Muscle of leg (tissue), 11 donors: ENCODE measurements around the gene SMIM1. TPM values are rescaled to one million over a fixed set of nuclear protein-coding genes. Genes with fewer than 3 reads are reported as not detected.

Experiments used
- DNase-seq: peaks from one replicate; pipeline ENCODE4 v3.0.0; 2013
- H3K27ac ChIP-seq: one replicate; pipeline ENCODE4 v1.5.1; 2013; ENCODE audit warnings: mild to moderate bottlenecking, low read length, control low read depth
- H3K27me3 ChIP-seq: one replicate; pipeline ENCODE4 v1.6.1; 2013; ENCODE audit warnings: low read length; ENCODE audit not compliant: control insufficient read depth, insufficient read depth
- H3K36me3 ChIP-seq: one replicate; pipeline ENCODE4 v1.6.1; 2013; ENCODE audit warnings: low read length; ENCODE audit not compliant: control insufficient read depth, insufficient read depth
- H3K4me1 ChIP-seq: one replicate; pipeline ENCODE4 v1.6.1; 2013; ENCODE audit warnings: low read length; ENCODE audit not compliant: control insufficient read depth, insufficient read depth
- H3K4me3 ChIP-seq: one replicate; pipeline ENCODE4 v1.5.1; 2013; ENCODE audit warnings: low read length, control low read depth
- H3K9me3 ChIP-seq: replicated peaks from 2 replicates; pipeline ENCODE4 v1.6.1; 2013; ENCODE audit warnings: low read depth, low read length; ENCODE audit not compliant: control insufficient read depth
- WGBS: methylation state at CpG from one replicate; pipeline ENCODE4 v1.1.5; 2013; ENCODE audit warnings: missing lambda C conversion rate; ENCODE audit not compliant: insufficient coverage; 5-methylcytosine and 5-hydroxymethylcytosine counted together
- polyA plus RNA-seq, 8 donors: library from polyadenylated mRNA; unstranded; fragments of 120-200 nt; gene quantifications; one replicate each; pipeline versions ENCODE4 v1.2.1 to v1.2.3, GENCODE V29; 2013; ENCODE audit warnings: inconsistent platforms in 1 of 8, low replicate concordance in 1 of 8; ENCODE audit not compliant: insufficient read length in 8 of 8, insufficient read depth in 1 of 8
- total RNA-seq: library from RNA; stranded (reverse); fragments of 120-200 nt; gene quantifications from one replicate; pipeline ENCODE4 v1.2.4, GENCODE V29; 2013

The SMIM1 gene
- total and polyA plus RNA-seq, 9 donors: 2.3 to 8.4 (median 4.4) TPM

DNA sequence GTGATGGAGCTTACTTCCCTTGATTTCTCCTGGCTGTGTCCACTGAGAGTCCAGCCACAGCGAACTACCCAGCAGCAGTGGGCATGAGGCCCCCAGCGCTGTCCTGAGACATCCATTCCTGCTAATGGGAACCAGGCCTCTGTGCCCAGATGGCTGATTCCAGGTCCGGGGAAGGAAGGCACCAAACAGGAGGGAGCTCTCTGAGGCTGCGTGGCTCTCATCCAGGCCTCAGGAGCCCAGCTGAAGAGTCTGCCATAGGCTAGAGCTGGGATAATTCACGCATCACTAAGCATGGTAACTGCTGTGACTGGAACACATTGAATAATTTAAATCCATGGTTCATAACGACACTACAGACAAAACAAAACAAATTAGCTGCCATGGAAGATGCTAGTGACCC lies 48.5 kb downstream of the SMIM1 start:
- H3K27me3 ChIP-seq: no peaks in the 10 kb centered on the region
- peak overlapping the region; percentile 79 for H3K27ac ChIP-seq
- peaks cover 51% of the 10 kb centered on the region for H3K36me3 ChIP-seq
- DNase-seq: peak; percentile 66
- no peak overlapping the region for H3K4me3 ChIP-seq
- 69% methylated on average over 6 of the region's 6 CpGs for WGBS
- no peaks in the 10 kb centered on the region for H3K9me3 ChIP-seq
- peaks cover 32% of the 10 kb centered on the region for H3K4me1 ChIP-seq

DNA sequence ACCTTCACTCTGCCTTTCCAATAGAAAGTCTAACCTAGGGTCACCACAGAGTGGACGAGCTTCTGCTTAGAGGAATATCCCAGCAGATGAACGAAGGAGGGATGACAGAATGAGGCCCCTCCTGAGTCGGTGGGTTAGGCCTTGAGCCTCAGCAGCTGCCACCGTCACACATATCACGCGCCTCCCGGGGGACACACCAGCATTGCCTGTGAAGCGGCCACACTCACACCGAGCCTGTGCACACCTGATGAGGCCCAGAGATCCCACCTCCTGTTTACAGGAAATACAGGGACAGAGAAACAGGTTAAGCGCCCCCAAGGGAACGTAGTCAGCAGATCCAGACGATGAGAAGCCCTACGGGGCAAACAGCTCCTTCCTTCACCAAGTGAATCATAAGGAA lies 48.9 kb downstream of the SMIM1 start:
- WGBS: 73% methylated on average over 12 of the region's 13 CpGs
- Histone ChIP-seq H3K27ac (peak overlapping the region; percentile 79), H3K4me3 (no peak overlapping the region), H3K27me3 (no peaks in the 10 kb centered on the region), H3K36me3 (peaks cover 53% of the 10 kb centered on the region), H3K9me3 (no peaks in the 10 kb centered on the region), H3K4me1 (peaks cover 32% of the 10 kb centered on the region)
- peak; percentile 20 for DNase-seq

DNA sequence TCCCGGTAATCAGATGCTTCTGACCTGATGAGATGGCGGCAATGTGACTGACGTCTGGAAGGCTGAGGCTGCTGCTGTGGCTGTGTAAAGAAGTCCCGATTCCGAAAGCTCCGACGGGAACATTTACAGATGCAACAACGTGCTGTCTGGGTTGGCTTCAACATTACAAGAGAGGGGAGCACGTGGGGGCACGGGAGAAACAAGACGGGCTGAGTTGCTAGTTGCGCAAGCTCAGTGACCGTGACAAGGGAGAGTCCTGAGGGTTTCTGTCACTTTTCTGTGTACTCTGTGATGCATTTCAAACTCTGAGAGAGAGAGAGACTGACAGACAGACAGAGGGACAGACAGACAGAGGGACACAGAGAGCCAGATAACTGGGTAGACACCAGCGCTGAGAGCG lies 49.4 kb downstream of the SMIM1 start:
- Histone ChIP-seq H3K27ac (peak overlapping the region; percentile 79), H3K36me3 (peaks cover 58% of the 10 kb centered on the region), H3K4me3 (no peak overlapping the region), H3K4me1 (peaks cover 32% of the 10 kb centered on the region), H3K9me3 (no peaks in the 10 kb centered on the region), H3K27me3 (no peaks in the 10 kb centered on the region)
- WGBS: 87% methylated on average over 15 of the region's 15 CpGs
- no peak for DNase-seq

DNA sequence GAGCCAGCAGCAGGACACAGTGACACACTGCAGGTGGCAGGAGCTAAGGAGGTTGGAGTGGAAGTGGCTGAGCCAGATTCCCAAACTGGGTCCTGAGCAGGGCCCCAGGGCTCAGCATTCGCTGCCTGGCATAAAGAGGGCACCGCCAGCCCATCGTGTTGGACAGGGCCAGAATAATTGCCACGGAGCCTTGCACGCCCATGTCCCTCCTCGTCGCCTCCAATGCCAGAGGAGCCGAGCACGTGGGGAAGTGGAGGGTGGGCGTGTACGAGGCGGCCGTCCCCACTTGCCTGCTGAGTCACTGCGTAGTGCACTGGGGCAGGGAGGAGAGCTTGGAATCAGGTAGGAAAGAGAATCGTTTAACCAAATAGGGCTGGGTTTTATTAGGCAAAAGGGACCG lies 49.9 kb downstream of the SMIM1 start:
- no peak overlapping the region for H3K4me3 ChIP-seq
- WGBS: 77% methylated on average over 15 of the region's 16 CpGs
- H3K27me3 ChIP-seq: no peaks in the 10 kb centered on the region
- no peaks in the 10 kb centered on the region for H3K9me3 ChIP-seq
- peaks cover 32% of the 10 kb centered on the region for H3K4me1 ChIP-seq
- no peak for DNase-seq
- H3K36me3 ChIP-seq: peaks cover 63% of the 10 kb centered on the region
- H3K27ac ChIP-seq: peak overlapping the region; percentile 79

DNA sequence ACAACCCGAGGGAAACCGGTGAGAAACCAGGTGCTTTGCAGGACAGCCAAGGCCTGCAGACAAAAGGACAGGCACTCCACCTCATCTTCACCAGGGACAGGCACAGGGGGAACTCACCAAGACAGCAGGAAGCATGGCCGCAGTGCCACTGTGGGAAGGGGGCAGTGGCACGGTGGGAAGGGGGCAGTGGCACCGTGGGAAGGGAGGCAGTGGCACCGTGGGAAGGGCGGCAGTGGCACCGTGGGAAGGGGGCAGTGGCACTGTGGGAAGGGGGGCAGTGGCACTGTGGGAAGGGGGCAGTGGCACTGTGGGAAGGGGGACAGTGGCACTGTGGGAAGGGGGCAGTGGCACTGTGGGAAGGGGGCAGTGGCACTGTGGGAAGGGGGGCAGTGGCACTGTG lies 52.1 kb downstream of the SMIM1 start:
- Histone ChIP-seq H3K27me3 (no peaks in the 10 kb centered on the region), H3K9me3 (no peaks in the 10 kb centered on the region), H3K36me3 (peaks cover 81% of the 10 kb centered on the region), H3K4me1 (peaks cover 24% of the 10 kb centered on the region), H3K4me3 (no peak overlapping the region), H3K27ac (no peak overlapping the region)
- no peak for DNase-seq
- WGBS: 81% methylated on average over 5 of the region's 8 CpGs

DNA sequence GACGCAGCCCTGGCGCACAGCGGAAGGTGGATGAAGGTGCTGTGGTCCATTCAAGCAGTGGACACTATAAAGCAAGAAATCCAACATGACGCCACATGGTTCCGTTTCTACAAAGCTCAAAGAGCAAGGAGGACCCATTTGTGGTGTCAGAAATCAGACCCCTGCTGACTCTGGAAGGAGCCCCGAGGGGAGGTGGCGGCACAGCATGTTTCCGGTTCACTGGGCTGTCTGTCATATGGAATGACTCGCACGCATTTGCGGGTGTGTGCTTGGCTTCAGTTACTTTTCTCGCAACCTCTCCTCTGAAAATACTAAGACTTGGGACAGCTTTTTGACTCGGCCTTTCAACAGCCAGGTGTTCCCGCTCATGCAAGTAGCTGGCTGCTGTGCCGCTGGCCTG lies 52.8 kb downstream of the SMIM1 start:
- Histone ChIP-seq H3K36me3 (peaks cover 85% of the 10 kb centered on the region), H3K27ac (no peak overlapping the region), H3K27me3 (no peaks in the 10 kb centered on the region), H3K4me1 (peaks cover 18% of the 10 kb centered on the region), H3K4me3 (no peak overlapping the region), H3K9me3 (no peaks in the 10 kb centered on the region)
- 79% methylated on average over 15 of the region's 15 CpGs for WGBS
- DNase-seq: no peak

Other genes starting within 250 kb of the SMIM1 start
- gene MEGF6, start 161.2 kb upstream of the SMIM1 start, total RNA-seq: 20.8 TPM
- gene MEGF6, start 161.2 kb upstream of the SMIM1 start, polyA plus RNA-seq: 10 to 100 TPM in 7 of 8 donors, 1 to 10 TPM in 1; 7.7 to 26.7 (median 13.6) TPM
- 11.0 TPM for gene TPRG1L, start 147.7 kb upstream of the SMIM1 start, total RNA-seq
- 10 to 100 TPM; 27.1 to 32.4 (median 30.1) TPM for gene TPRG1L, start 147.7 kb upstream of the SMIM1 start, polyA plus RNA-seq
- gene WRAP73, start 122.6 kb upstream of the SMIM1 start, total RNA-seq: 8.5 TPM
- gene WRAP73, start 122.6 kb upstream of the SMIM1 start, polyA plus RNA-seq: 10 to 100 TPM in 6 of 8 donors, 1 to 10 TPM in 2; 9.9 to 13.4 (median 11.8) TPM
- gene TP73, start 120.2 kb upstream of the SMIM1 start, total RNA-seq: 0.71 TPM
- gene TP73, start 120.2 kb upstream of the SMIM1 start, polyA plus RNA-seq: 1 to 10 TPM in 5 of 8 donors, under 1 TPM in 3; 0.52 to 2.5 (median 1.3) TPM
- not detected for gene CCDC27, start 20.3 kb upstream of the SMIM1 start, total RNA-seq
- gene CCDC27, start 20.3 kb upstream of the SMIM1 start, polyA plus RNA-seq: under 1 TPM; 0.07 to 0.18 (median 0.10) TPM
- gene LRRC47, start 23.7 kb downstream of the SMIM1 start, total RNA-seq: 34.4 TPM
- gene LRRC47, start 23.7 kb downstream of the SMIM1 start, polyA plus RNA-seq: 10 to 100 TPM; 45.7 to 56.1 (median 51.2) TPM
- gene CEP104, start 84.5 kb downstream of the SMIM1 start, total RNA-seq: 8.3 TPM
- gene CEP104, start 84.5 kb downstream of the SMIM1 start, polyA plus RNA-seq: 10 to 100 TPM; 12.0 to 19.7 (median 17.4) TPM
- 4.3 TPM for gene DFFB, start 84.7 kb downstream of the SMIM1 start, total RNA-seq
- gene DFFB, start 84.7 kb downstream of the SMIM1 start, polyA plus RNA-seq: 1 to 10 TPM; 4.3 to 6.8 (median 5.1) TPM
- gene C1orf174, start 127.5 kb downstream of the SMIM1 start, total RNA-seq: 18.0 TPM
- gene C1orf174, start 127.5 kb downstream of the SMIM1 start, polyA plus RNA-seq: 10 to 100 TPM; 16.5 to 20.9 (median 17.9) TPM